Measurements from ENCODE around the gene DGKG.

GRCh38 chr3:186128158-186128557 lies 233.9 kb downstream of the DGKG start:
- TF ChIP-seq CTCF (IDR thresholded peaks at IDR 0.05): no peak
- no peak for TF ChIP-seq EP300 (IDR thresholded peaks at IDR 0.05)
- no peak for TF ChIP-seq POLR2A (IDR thresholded peaks at IDR 0.05)

Measured in tibial nerve (tissue), 4 donors.